GM23338 (cell line): ENCODE data around the gene RPS6KA4. TPM values are rescaled to one million over a fixed set of nuclear protein-coding genes. Genes with fewer than 3 reads are reported as not detected.

Source experiments
- ATAC-seq: fragments of 200-7000 bp; cut with Tn5 transposase; 3 replicates; pipeline ENCODE4 v1.9.1; 2020
- DNase-seq: peaks from one replicate; pipeline ENCODE4 v3.0.0-alpha.2; 2015; ENCODE audit warnings: low spot score
- H2AFZ ChIP-seq: fragments of 200-600 bp; sonication (generic); 2 replicates; pipeline ENCODE4 v1.8.0; 2016; ENCODE audit warnings: antibody characterized with exemption, mild to moderate bottlenecking, moderate library complexity
- H3F3A ChIP-seq: fragments of 200-600 bp; sonication (generic); replicated peaks from 2 replicates; pipeline ENCODE4 v1.8.0; 2017; ENCODE audit warnings: antibody characterized with exemption, mixed run types, low read depth
- H3K27ac ChIP-seq: fragments of 200-600 bp; sonication (generic); 2 replicates; pipeline ENCODE4 v1.6.1; 2016; ENCODE audit warnings: low read depth
- H3K27me3 ChIP-seq: fragments of 200-600 bp; sonication (generic); 2 replicates; pipeline ENCODE4 v1.8.0; 2016; ENCODE audit warnings: mild to moderate bottlenecking, mixed run types, moderate library complexity; ENCODE audit not compliant: insufficient read depth
- H3K36me3 ChIP-seq: fragments of 200-600 bp; sonication (generic); 2 replicates; pipeline ENCODE4 v1.8.0; 2016; ENCODE audit warnings: mild to moderate bottlenecking; ENCODE audit not compliant: insufficient read depth
- H3K4me1 ChIP-seq: fragments of 200-600 bp; sonication (generic); 2 replicates; pipeline ENCODE4 v1.8.0; 2016; ENCODE audit warnings: mild to moderate bottlenecking, moderate library complexity; ENCODE audit not compliant: insufficient read depth
- H3K4me2 ChIP-seq: fragments of 200-600 bp; sonication (generic); 2 replicates; pipeline ENCODE4 v1.7.1; 2017; ENCODE audit warnings: mixed run types
- H3K4me3 ChIP-seq: fragments of 200-600 bp; sonication (generic); 2 replicates; pipeline ENCODE4 v1.6.1; 2016; ENCODE audit warnings: mixed run types
- H3K79me2 ChIP-seq: fragments of 200-600 bp; sonication (generic); replicated peaks from 2 replicates; pipeline ENCODE4 v1.8.0; 2017; ENCODE audit warnings: mild to moderate bottlenecking; ENCODE audit not compliant: insufficient read depth
- H3K9me2 ChIP-seq: fragments of 200-600 bp; sonication (generic); 2 replicates; pipeline ENCODE4 v1.8.0; 2017; ENCODE audit not compliant: insufficient read depth
- H4K20me1 ChIP-seq: fragments of 200-600 bp; sonication (generic); replicated peaks from 2 replicates; pipeline ENCODE4 v1.8.0; 2017; ENCODE audit warnings: mild to moderate bottlenecking; ENCODE audit not compliant: insufficient read depth
- H3K27ac Mint-ChIP-seq: 2 replicates; pipeline ENCODE4 v1.8.0; 2020; ENCODE audit warnings: inconsistent platforms, mild to moderate bottlenecking, moderate library complexity, mixed read lengths
- H3K27me3 Mint-ChIP-seq: 3 replicates; pipeline ENCODE4 v1.8.0; 2022; ENCODE audit warnings: low read depth, mild to moderate bottlenecking, moderate library complexity, mixed read lengths, inconsistent platforms; ENCODE audit not compliant: insufficient read depth, poor library complexity
- H3K36me3 Mint-ChIP-seq: 3 replicates; pipeline ENCODE4 v1.8.0; 2021; ENCODE audit warnings: low read depth, mild to moderate bottlenecking, inconsistent platforms, moderate library complexity, mixed read lengths
- H3K4me1 Mint-ChIP-seq: 3 replicates; pipeline ENCODE4 v1.8.0; 2020; ENCODE audit warnings: mild to moderate bottlenecking, inconsistent platforms, mixed read lengths
- H3K4me3 Mint-ChIP-seq: 3 replicates; pipeline ENCODE4 v1.8.0; 2021; ENCODE audit warnings: moderate library complexity, mild to moderate bottlenecking, inconsistent platforms, mixed read lengths
- H3K9me3 Mint-ChIP-seq: 3 replicates; pipeline ENCODE4 v1.8.0; 2020; ENCODE audit warnings: moderate library complexity, mild to moderate bottlenecking, inconsistent platforms, mixed read lengths
- CREB1 ChIP-seq: fragments of 250-450 bp; sonication (Bioruptor Pico); IDR thresholded peaks from 2 replicates; pipeline ENCODE4 v1.5.0; 2020; ENCODE audit warnings: low read depth, mild to moderate bottlenecking, moderate library complexity
- EZH2 ChIP-seq: fragments of 200-600 bp; sonication (generic); IDR thresholded peaks from one replicate; pipeline ENCODE4 v1.8.0; 2017; ENCODE audit warnings: antibody characterized with exemption, mild to moderate bottlenecking, low read depth; ENCODE audit not compliant: unreplicated experiment
- EZH2phosphoT487 ChIP-seq: fragments of 200-600 bp; sonication (generic); IDR thresholded peaks from one replicate; pipeline ENCODE4 v1.8.1; 2018; ENCODE audit warnings: antibody characterized with exemption; ENCODE audit not compliant: unreplicated experiment
- JUNB ChIP-seq: IDR thresholded peaks from one replicate; pipeline ENCODE4 v1.6.1; 2016; ENCODE audit warnings: antibody characterized with exemption; ENCODE audit not compliant: unreplicated experiment
- NANOG ChIP-seq: IDR thresholded peaks from 2 replicates; pipeline ENCODE4 v1.6.1; 2016; ENCODE audit warnings: antibody characterized with exemption, borderline replicate concordance
- POLR2AphosphoS5 ChIP-seq: IDR thresholded peaks from 2 replicates; pipeline ENCODE4 v1.6.1; 2016; ENCODE audit warnings: antibody characterized with exemption, low read depth
- STAT1 ChIP-seq: IDR thresholded peaks from one replicate; pipeline ENCODE4 v1.6.1; 2016; ENCODE audit warnings: antibody characterized with exemption; ENCODE audit not compliant: unreplicated experiment
- ZNF114 ChIP-seq: fragments of 250-450 bp; sonication (Bioruptor Pico); IDR thresholded peaks from 2 replicates; pipeline ENCODE4 v1.5.0; 2020; ENCODE audit warnings: mild to moderate bottlenecking, moderate library complexity
- ZNF331 ChIP-seq: fragments of 250-450 bp; sonication (Bioruptor Pico); IDR thresholded peaks from 2 replicates; pipeline ENCODE4 v1.5.0; 2020; ENCODE audit warnings: low read depth, mild to moderate bottlenecking, moderate library complexity
- polyA plus RNA-seq: library from polyadenylated mRNA; unstranded; fragments of >200 nt; fragmentation: Nextera tagmentation; extraction: Ambion mirVana; gene quantifications from 2 replicates; pipeline ENCODE4 v1.2.1, GENCODE V29; 2016
- total RNA-seq: library from RNA; depleted of rRNA; stranded (reverse); fragments of >200 nt; shearing (Covaris generic); gene quantifications from 2 replicates; pipeline ENCODE4 v1.2.3, GENCODE V29; 2014
- TF ChIP-seq, protein P1 (sequence below), 2 experiments: fragments of 200-600 bp in 1 of 2; sonication (generic) in 1 of 2; conservative IDR thresholded peaks; 2 replicates each; pipeline versions ENCODE4 v1.5.1 to v1.6.1; 2016 to 2017; ENCODE audit warnings: antibody characterized with exemption in 2 of 2, low read depth in 2 of 2, mild to moderate bottlenecking in 2 of 2, moderate library complexity in 1 of 2
- TF ChIP-seq, protein P2 (sequence below): fragments of 250-450 bp; sonication (Bioruptor Pico); IDR thresholded peaks from 2 replicates; pipeline ENCODE4 v1.5.0; 2020; ENCODE audit warnings: mild to moderate bottlenecking, moderate library complexity
- TF ChIP-seq, protein P3 (sequence below): IDR thresholded peaks from 2 replicates; pipeline ENCODE4 v1.6.1; 2016; ENCODE audit warnings: antibody characterized with exemption
- TF ChIP-seq, protein P4 (sequence below): IDR thresholded peaks from one replicate; pipeline ENCODE4 v1.6.1; 2018; ENCODE audit warnings: antibody characterized with exemption; ENCODE audit not compliant: unreplicated experiment

RPS6KA4 gene
- total and polyA plus RNA-seq, 2 experiments from 2014 or later: 3.5 to 19.9 TPM

DNA sequence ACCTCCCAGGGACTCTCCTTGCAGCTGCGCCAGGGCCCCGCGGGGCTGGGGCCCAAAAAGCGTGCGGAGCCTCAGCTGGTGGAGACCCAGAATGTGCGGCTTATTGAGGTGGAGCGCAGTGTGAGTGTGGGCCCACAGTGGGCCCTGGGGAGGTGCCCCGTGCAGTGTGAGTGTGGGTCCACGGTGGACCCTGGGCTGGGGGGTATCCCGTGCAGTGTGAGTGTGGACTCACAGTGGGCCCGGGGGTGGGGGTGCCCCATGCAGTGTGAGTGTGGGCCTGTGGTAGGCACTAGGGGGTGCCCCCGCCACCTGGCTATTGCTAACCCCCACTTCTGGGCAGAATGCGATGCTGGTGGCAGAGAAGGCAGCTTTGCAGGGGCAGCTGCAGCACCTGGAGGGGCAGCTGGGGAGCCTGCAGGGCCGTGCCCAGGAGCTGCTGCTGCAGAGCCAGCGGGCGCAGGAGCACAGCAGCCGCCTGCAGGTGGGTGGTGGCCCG lies 7.8 kb upstream of the RPS6KA4 start:
- Mint-ChIP-seq H3K27ac (no peak overlapping the region), H3K9me3 (no peaks in the 10 kb centered on the region), H3K27me3 (peaks cover 13% of the 10 kb centered on the region), H3K36me3 (no peaks in the 10 kb centered on the region; the same call in 2 of the 3 replicates), H3K4me1 (peaks cover 7% of the 10 kb centered on the region), H3K4me3 (no peak overlapping the region)
- ATAC-seq (no peak), DNase-seq (no peak)
- TF ChIP-seq, protein P1, sequence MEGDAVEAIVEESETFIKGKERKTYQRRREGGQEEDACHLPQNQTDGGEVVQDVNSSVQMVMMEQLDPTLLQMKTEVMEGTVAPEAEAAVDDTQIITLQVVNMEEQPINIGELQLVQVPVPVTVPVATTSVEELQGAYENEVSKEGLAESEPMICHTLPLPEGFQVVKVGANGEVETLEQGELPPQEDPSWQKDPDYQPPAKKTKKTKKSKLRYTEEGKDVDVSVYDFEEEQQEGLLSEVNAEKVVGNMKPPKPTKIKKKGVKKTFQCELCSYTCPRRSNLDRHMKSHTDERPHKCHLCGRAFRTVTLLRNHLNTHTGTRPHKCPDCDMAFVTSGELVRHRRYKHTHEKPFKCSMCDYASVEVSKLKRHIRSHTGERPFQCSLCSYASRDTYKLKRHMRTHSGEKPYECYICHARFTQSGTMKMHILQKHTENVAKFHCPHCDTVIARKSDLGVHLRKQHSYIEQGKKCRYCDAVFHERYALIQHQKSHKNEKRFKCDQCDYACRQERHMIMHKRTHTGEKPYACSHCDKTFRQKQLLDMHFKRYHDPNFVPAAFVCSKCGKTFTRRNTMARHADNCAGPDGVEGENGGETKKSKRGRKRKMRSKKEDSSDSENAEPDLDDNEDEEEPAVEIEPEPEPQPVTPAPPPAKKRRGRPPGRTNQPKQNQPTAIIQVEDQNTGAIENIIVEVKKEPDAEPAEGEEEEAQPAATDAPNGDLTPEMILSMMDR (conservative IDR thresholded peaks at IDR 0.05; ENCODE audit: low read depth in 2 of 2): no peak
- no peak for TF ChIP-seq EZH2phosphoT487
- no peak for TF ChIP-seq CREB1
- TF ChIP-seq, protein P2, sequence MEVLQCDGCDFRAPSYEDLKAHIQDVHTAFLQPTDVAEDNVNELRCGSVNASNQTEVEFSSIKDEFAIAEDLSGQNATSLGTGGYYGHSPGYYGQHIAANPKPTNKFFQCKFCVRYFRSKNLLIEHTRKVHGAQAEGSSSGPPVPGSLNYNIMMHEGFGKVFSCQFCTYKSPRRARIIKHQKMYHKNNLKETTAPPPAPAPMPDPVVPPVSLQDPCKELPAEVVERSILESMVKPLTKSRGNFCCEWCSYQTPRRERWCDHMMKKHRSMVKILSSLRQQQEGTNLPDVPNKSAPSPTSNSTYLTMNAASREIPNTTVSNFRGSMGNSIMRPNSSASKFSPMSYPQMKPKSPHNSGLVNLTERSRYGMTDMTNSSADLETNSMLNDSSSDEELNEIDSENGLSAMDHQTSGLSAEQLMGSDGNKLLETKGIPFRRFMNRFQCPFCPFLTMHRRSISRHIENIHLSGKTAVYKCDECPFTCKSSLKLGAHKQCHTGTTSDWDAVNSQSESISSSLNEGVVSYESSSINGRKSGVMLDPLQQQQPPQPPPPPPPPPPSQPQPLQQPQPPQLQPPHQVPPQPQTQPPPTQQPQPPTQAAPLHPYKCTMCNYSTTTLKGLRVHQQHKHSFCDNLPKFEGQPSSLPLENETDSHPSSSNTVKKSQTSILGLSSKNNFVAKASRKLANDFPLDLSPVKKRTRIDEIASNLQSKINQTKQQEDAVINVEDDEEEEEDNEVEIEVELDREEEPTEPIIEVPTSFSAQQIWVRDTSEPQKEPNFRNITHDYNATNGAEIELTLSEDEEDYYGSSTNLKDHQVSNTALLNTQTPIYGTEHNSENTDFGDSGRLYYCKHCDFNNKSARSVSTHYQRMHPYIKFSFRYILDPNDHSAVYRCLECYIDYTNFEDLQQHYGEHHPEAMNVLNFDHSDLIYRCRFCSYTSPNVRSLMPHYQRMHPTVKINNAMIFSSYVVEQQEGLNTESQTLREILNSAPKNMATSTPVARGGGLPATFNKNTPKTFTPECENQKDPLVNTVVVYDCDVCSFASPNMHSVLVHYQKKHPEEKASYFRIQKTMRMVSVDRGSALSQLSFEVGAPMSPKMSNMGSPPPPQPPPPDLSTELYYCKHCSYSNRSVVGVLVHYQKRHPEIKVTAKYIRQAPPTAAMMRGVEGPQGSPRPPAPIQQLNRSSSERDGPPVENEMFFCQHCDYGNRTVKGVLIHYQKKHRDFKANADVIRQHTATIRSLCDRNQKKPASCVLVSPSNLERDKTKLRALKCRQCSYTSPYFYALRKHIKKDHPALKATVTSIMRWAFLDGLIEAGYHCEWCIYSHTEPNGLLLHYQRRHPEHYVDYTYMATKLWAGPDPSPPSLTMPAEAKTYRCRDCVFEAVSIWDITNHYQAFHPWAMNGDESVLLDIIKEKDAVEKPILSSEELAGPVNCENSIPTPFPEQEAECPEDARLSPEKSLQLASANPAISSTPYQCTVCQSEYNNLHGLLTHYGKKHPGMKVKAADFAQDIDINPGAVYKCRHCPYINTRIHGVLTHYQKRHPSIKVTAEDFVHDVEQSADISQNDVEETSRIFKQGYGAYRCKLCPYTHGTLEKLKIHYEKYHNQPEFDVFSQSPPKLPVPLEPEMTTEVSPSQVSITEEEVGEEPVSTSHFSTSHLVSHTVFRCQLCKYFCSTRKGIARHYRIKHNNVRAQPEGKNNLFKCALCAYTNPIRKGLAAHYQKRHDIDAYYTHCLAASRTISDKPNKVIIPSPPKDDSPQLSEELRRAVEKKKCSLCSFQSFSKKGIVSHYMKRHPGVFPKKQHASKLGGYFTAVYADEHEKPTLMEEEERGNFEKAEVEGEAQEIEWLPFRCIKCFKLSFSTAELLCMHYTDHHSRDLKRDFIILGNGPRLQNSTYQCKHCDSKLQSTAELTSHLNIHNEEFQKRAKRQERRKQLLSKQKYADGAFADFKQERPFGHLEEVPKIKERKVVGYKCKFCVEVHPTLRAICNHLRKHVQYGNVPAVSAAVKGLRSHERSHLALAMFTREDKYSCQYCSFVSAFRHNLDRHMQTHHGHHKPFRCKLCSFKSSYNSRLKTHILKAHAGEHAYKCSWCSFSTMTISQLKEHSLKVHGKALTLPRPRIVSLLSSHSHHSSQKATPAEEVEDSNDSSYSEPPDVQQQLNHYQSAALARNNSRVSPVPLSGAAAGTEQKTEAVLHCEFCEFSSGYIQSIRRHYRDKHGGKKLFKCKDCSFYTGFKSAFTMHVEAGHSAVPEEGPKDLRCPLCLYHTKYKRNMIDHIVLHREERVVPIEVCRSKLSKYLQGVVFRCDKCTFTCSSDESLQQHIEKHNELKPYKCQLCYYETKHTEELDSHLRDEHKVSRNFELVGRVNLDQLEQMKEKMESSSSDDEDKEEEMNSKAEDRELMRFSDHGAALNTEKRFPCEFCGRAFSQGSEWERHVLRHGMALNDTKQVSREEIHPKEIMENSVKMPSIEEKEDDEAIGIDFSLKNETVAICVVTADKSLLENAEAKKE (CRISPR knock-in tag): no peak
- no peak for TF ChIP-seq JUNB
- no peak for TF ChIP-seq ZNF331 (CRISPR knock-in tag)
- TF ChIP-seq, protein P3, sequence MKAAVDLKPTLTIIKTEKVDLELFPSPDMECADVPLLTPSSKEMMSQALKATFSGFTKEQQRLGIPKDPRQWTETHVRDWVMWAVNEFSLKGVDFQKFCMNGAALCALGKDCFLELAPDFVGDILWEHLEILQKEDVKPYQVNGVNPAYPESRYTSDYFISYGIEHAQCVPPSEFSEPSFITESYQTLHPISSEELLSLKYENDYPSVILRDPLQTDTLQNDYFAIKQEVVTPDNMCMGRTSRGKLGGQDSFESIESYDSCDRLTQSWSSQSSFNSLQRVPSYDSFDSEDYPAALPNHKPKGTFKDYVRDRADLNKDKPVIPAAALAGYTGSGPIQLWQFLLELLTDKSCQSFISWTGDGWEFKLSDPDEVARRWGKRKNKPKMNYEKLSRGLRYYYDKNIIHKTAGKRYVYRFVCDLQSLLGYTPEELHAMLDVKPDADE: no peak
- no peak for TF ChIP-seq EZH2
- TF ChIP-seq ZNF114: no peak
- no peak for TF ChIP-seq POLR2AphosphoS5
- no peak for TF ChIP-seq STAT1
- no peak for TF ChIP-seq NANOG
- TF ChIP-seq, protein P4, sequence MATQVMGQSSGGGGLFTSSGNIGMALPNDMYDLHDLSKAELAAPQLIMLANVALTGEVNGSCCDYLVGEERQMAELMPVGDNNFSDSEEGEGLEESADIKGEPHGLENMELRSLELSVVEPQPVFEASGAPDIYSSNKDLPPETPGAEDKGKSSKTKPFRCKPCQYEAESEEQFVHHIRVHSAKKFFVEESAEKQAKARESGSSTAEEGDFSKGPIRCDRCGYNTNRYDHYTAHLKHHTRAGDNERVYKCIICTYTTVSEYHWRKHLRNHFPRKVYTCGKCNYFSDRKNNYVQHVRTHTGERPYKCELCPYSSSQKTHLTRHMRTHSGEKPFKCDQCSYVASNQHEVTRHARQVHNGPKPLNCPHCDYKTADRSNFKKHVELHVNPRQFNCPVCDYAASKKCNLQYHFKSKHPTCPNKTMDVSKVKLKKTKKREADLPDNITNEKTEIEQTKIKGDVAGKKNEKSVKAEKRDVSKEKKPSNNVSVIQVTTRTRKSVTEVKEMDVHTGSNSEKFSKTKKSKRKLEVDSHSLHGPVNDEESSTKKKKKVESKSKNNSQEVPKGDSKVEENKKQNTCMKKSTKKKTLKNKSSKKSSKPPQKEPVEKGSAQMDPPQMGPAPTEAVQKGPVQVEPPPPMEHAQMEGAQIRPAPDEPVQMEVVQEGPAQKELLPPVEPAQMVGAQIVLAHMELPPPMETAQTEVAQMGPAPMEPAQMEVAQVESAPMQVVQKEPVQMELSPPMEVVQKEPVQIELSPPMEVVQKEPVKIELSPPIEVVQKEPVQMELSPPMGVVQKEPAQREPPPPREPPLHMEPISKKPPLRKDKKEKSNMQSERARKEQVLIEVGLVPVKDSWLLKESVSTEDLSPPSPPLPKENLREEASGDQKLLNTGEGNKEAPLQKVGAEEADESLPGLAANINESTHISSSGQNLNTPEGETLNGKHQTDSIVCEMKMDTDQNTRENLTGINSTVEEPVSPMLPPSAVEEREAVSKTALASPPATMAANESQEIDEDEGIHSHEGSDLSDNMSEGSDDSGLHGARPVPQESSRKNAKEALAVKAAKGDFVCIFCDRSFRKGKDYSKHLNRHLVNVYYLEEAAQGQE: no peak
- Histone ChIP-seq H4K20me1 (no peaks in the 10 kb centered on the region), H3K4me3 (no peak overlapping the region), H3F3A (0 out of 2 replicates have a peak, but pooled peaks cover 6% of the 10 kb centered on the region), H3K9me2 (no peaks in the 10 kb centered on the region), H3K4me1 (peaks cover 7% of the 10 kb centered on the region; the same call in 1 of the 2 replicates), H3K4me2 (no peak overlapping the region), H3K79me2 (no peaks in the 10 kb centered on the region), H3K36me3 (no peaks in the 10 kb centered on the region), H2AFZ (no peak overlapping the region), H3K27me3 (no peaks in the 10 kb centered on the region), H3K27ac (no peak overlapping the region)
